Measurements from ENCODE around the gene ZBTB16.

- no peak for TF ChIP-seq EZH2 (IDR thresholded peaks at IDR 0.05; ENCODE audit: low read length)
- no peak for TF ChIP-seq CTCF (optimal IDR thresholded peaks at IDR 0.05 in 1 of 3, IDR thresholded peaks at IDR 0.05 in 1 of 3, conservative IDR thresholded peaks at IDR 0.05 in 1 of 3; ENCODE audit: extremely low read depth in 1 of 3, insufficient read depth in 2 of 3, low read length in 3 of 3)
Observed at GRCh38 chr11:114259124-114259526, 199.6 kb downstream of the ZBTB16 start.
